Stimulated activated CD8-positive, alpha-beta memory T cell treated with anti-CD3 and anti-CD28 coated beads, Interleukin-7, amount 100 ng/mL, for 4 hours (primary cell): ENCODE measurements around the gene MLC1.

Source experiments
- DNase-seq, 2 donors: peaks; one replicate each; pipeline ENCODE4 v3.0.0-alpha.2; 2020; ENCODE audit warnings: low read depth in 2 of 2

The MLC1 gene

GRCh38 chr22:50016308-50016987 lies 68.8 kb downstream of the MLC1 start:
- DNase-seq = no peak

GRCh38 chr22:50015451-50016307 lies 69.5 kb downstream of the MLC1 start:
- DNase-seq = no peak

- no peak for DNase-seq
Observed at GRCh38 chr22:50014655-50015401, 70.4 kb downstream of the MLC1 start.

GRCh38 chr22:50014053-50014501 lies 71.1 kb downstream of the MLC1 start:
- DNase-seq = no peak

- DNase-seq = no peak
Observed at GRCh38 chr22:50012211-50013181, 72.7 kb downstream of the MLC1 start, which contains the start of gene IL17REL. Gene IL17REL (minus strand): TSS chr22:50012765. CDS start chr22:50012646, 119 bp downstream.

GRCh38 chr22:50011447-50012210 lies 73.6 kb downstream of the MLC1 start:
- no peak for DNase-seq

GRCh38 chr22:50010676-50011446 lies 74.4 kb downstream of the MLC1 start:
- DNase-seq = peak; percentile 49 to 87

- DNase-seq = no peak
Observed at GRCh38 chr22:50009765-50010675, 75.2 kb downstream of the MLC1 start.
